ENCODE measurements around the gene NHLRC4. TPM values are rescaled to one million over a fixed set of nuclear protein-coding genes. Genes with fewer than 3 reads are reported as not detected.

The NHLRC4 gene
- total and polyA plus RNA-seq, 9 of the 15 experiments (the other 6 are each of a cell fraction or from before 2014, with no cell fraction given) = 0.24 to 3.7 (median 1.3) TPM; not detected in 2

- TF ChIP-seq ILF3 (IDR thresholded peaks at IDR 0.05; ENCODE audit: borderline replicate concordance) = no peak
- TF ChIP-seq ZNF232 (CRISPR knock-in tag; IDR thresholded peaks at IDR 0.05) = no peak
- TF ChIP-seq KHSRP (IDR thresholded peaks at IDR 0.05) = no peak
- no peak for TF ChIP-seq ZZZ3 (IDR thresholded peaks at IDR 0.05)
- no peak for TF ChIP-seq HDGF (IDR thresholded peaks at IDR 0.05)
- no peak for TF ChIP-seq CEBPG (CRISPR knock-in tag; IDR thresholded peaks at IDR 0.05)
- no peak for TF ChIP-seq CEBPG (tag; conservative IDR thresholded peaks at IDR 0.05 in 1 of 2, IDR thresholded peaks at IDR 0.05 in 1 of 2)
- TF ChIP-seq, protein P1, sequence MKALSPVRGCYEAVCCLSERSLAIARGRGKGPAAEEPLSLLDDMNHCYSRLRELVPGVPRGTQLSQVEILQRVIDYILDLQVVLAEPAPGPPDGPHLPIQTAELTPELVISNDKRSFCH (CRISPR knock-in tag; IDR thresholded peaks at IDR 0.05) = no peak
- TF ChIP-seq, protein P1 (tag; IDR thresholded peaks at IDR 0.05) = no peak
- TF ChIP-seq, protein P2, sequence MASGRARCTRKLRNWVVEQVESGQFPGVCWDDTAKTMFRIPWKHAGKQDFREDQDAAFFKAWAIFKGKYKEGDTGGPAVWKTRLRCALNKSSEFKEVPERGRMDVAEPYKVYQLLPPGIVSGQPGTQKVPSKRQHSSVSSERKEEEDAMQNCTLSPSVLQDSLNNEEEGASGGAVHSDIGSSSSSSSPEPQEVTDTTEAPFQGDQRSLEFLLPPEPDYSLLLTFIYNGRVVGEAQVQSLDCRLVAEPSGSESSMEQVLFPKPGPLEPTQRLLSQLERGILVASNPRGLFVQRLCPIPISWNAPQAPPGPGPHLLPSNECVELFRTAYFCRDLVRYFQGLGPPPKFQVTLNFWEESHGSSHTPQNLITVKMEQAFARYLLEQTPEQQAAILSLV (tag; IDR thresholded peaks at IDR 0.05) = no peak
- peak; percentile 36 to 43; a peak in 3 of 4 replicates for TF ChIP-seq NRF1 (conservative IDR thresholded peaks at IDR 0.05 in 1 of 2, IDR thresholded peaks at IDR 0.05 in 1 of 2)
- no peak for TF ChIP-seq YBX1 (IDR thresholded peaks at IDR 0.05)
- TF ChIP-seq SAFB2 (IDR thresholded peaks at IDR 0.05; ENCODE audit: borderline replicate concordance, low read depth, low read length, severe bottlenecking) = no peak
- no peak for TF ChIP-seq ZNF217 (CRISPR knock-in tag; IDR thresholded peaks at IDR 0.05)
- peak; percentile 96 for TF ChIP-seq MECOM (CRISPR knock-in tag; IDR thresholded peaks at IDR 0.05)
- no peak for TF ChIP-seq KDM2B (CRISPR knock-in tag; IDR thresholded peaks at IDR 0.05)
- TF ChIP-seq BHLHE40 (IDR thresholded peaks at IDR 0.05; ENCODE audit: low read length) = no peak; the same call in 1 of the 2 replicates
- TF ChIP-seq, protein P3, sequence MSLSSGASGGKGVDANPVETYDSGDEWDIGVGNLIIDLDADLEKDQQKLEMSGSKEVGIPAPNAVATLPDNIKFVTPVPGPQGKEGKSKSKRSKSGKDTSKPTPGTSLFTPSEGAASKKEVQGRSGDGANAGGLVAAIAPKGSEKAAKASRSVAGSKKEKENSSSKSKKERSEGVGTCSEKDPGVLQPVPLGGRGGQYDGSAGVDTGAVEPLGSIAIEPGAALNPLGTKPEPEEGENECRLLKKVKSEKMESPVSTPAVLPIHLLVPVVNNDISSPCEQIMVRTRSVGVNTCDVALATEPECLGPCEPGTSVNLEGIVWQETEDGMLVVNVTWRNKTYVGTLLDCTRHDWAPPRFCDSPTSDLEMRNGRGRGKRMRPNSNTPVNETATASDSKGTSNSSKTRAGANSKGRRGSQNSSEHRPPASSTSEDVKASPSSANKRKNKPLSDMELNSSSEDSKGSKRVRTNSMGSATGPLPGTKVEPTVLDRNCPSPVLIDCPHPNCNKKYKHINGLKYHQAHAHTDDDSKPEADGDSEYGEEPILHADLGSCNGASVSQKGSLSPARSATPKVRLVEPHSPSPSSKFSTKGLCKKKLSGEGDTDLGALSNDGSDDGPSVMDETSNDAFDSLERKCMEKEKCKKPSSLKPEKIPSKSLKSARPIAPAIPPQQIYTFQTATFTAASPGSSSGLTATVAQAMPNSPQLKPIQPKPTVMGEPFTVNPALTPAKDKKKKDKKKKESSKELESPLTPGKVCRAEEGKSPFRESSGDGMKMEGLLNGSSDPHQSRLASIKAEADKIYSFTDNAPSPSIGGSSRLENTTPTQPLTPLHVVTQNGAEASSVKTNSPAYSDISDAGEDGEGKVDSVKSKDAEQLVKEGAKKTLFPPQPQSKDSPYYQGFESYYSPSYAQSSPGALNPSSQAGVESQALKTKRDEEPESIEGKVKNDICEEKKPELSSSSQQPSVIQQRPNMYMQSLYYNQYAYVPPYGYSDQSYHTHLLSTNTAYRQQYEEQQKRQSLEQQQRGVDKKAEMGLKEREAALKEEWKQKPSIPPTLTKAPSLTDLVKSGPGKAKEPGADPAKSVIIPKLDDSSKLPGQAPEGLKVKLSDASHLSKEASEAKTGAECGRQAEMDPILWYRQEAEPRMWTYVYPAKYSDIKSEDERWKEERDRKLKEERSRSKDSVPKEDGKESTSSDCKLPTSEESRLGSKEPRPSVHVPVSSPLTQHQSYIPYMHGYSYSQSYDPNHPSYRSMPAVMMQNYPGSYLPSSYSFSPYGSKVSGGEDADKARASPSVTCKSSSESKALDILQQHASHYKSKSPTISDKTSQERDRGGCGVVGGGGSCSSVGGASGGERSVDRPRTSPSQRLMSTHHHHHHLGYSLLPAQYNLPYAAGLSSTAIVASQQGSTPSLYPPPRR (CRISPR knock-in tag; IDR thresholded peaks at IDR 0.05; ENCODE audit: borderline replicate concordance) = no peak
- no peak for TF ChIP-seq GTF3C2 (IDR thresholded peaks at IDR 0.05; ENCODE audit: borderline replicate concordance, extremely low read depth, insufficient read length)
Measured at GRCh38 chr16:566475-567372, at the start of gene NHLRC4 (continued).
